Hypothalamus (tissue), 51 donors: ENCODE measurements around the gene TTLL4.

Source experiments
- DNase-seq, 51 donors: peaks; one replicate each; lab custom pipeline; 2025; lab: John Stamatoyannopoulos, UW

TTLL4 gene

GRCh38 chr2:218710334-218710686 lies 325 bp upstream of the TTLL4 start:
- peak in 1 of 51 donors; percentile 52 for DNase-seq

- no peak for DNase-seq
Measured at GRCh38 chr2:218711550-218711929, 905 bp downstream of the TTLL4 start.

- no peak for DNase-seq
Measured at GRCh38 chr2:218713922-218714321, 3.3 kb downstream of the TTLL4 start.

- peak in 1 of 51 donors; percentile 45 for DNase-seq
Measured at GRCh38 chr2:218716070-218716469, 5.4 kb downstream of the TTLL4 start.

GRCh38 chr2:218717262-218717661 lies 6.6 kb downstream of the TTLL4 start:
- DNase-seq: peak in 1 of 51 donors; percentile 7

GRCh38 chr2:218718058-218718457 lies 7.4 kb downstream of the TTLL4 start:
- no peak for DNase-seq

GRCh38 chr2:218719457-218719856 lies 8.8 kb downstream of the TTLL4 start:
- DNase-seq: no peak

GRCh38 chr2:218720048-218721041 lies 9.7 kb downstream of the TTLL4 start:
- DNase-seq: no peak

- DNase-seq: no peak
Measured at GRCh38 chr2:218721488-218721887, 10.9 kb downstream of the TTLL4 start.

- no peak for DNase-seq
Measured at GRCh38 chr2:218721934-218722333, 11.3 kb downstream of the TTLL4 start.

GRCh38 chr2:218722419-218722818 lies 11.8 kb downstream of the TTLL4 start:
- no peak for DNase-seq

- peak in 1 of 51 donors; percentile 44 for DNase-seq
Measured at GRCh38 chr2:218722876-218723785, 12.5 kb downstream of the TTLL4 start.

GRCh38 chr2:218726004-218726574 lies 15.5 kb downstream of the TTLL4 start:
- no peak for DNase-seq

GRCh38 chr2:218727502-218728165 lies 17.0 kb downstream of the TTLL4 start:
- peak in 1 of 51 donors; percentile 3 for DNase-seq

- DNase-seq: no peak
Measured at GRCh38 chr2:218729640-218730039, 19.0 kb downstream of the TTLL4 start.

- DNase-seq: no peak
Measured at GRCh38 chr2:218732052-218732760, 21.6 kb downstream of the TTLL4 start.

GRCh38 chr2:218732761-218733158 lies 22.1 kb downstream of the TTLL4 start:
- DNase-seq: no peak

GRCh38 chr2:218733171-218734021 lies 22.8 kb downstream of the TTLL4 start:
- peak in 15 of 51 donors; percentile 7 to 56 (median 28) for DNase-seq
